Endothelial cell of umbilical vein (primary cell): Measurements from ENCODE around the gene DLGAP1. TPM values are rescaled to one million over a fixed set of nuclear protein-coding genes. Genes with fewer than 3 reads are reported as not detected.
A peak's percentile ranks its signal among the peaks of the same experiment; 100 is the strongest.

ENCODE experiments used
- BruUV-seq: library from RNA; stranded (reverse); fragments of 400-500 nt; replicated peaks from 2 replicates; lab custom pipeline; 2021; lab: Mats Ljungman, UMichigan
- CTCF ChIA-PET: fragments of 300-600, 350-600 bp; sonication (Branson Sonifier 250); formaldehyde crosslinking; loops from one replicate; lab custom pipeline; 2021; ENCODE audit warnings: antibody characterized with exemption, inconsistent platforms; lab: Charles Lee
- POLR2A ChIA-PET: fragments of 300-600, 350-600 bp; sonication (Branson Sonifier 250); formaldehyde crosslinking; loops from one replicate; lab custom pipeline; 2021; ENCODE audit warnings: antibody characterized with exemption, inconsistent platforms; lab: Charles Lee
- DNase-seq: peaks from one replicate; pipeline ENCODE4 v3.0.0-alpha.2; 2011; ENCODE audit warnings: low read depth, low spot score
- FAIRE-seq: peaks from 2 replicates; lab custom pipeline; 2011; peaks lifted over from hg19 to GRCh38; lab: Jason Lieb, UNC
- H2AFZ ChIP-seq: 2 replicates; pipeline ENCODE4 v1.6.0; 2012; ENCODE audit warnings: low read depth, low read length, control low read depth, inconsistent platforms
- H3K27ac ChIP-seq: 2 replicates; pipeline ENCODE4 v1.5.1; 2011; ENCODE audit warnings: low read depth, mild to moderate bottlenecking, control low read depth, low read length, moderate library complexity; ENCODE audit not compliant: insufficient read depth
- H3K27me3 ChIP-seq, 2 experiments: 2 replicates each; pipeline versions ENCODE4 v1.6.0 to v1.6.1; 2011; ENCODE audit warnings: low read length in 2 of 2, mixed read lengths in 1 of 2; ENCODE audit not compliant: control insufficient read depth in 2 of 2, insufficient read depth in 2 of 2
- H3K36me3 ChIP-seq, 2 experiments: 2 replicates in 1 of 2; 3 replicates in 1 of 2; pipeline ENCODE4 v1.5.1; 2011; ENCODE audit warnings: low read length in 2 of 2, mild to moderate bottlenecking in 1 of 2, moderate library complexity in 1 of 2; ENCODE audit not compliant: control insufficient read depth in 2 of 2, insufficient read depth in 2 of 2; ENCODE audit errors: extremely low read depth in 1 of 2
- H3K4me1 ChIP-seq: 3 replicates; pipeline ENCODE4 v1.5.1; 2011; ENCODE audit warnings: mild to moderate bottlenecking, low read length; ENCODE audit not compliant: control insufficient read depth, insufficient read depth; ENCODE audit errors: extremely low read depth
- H3K4me2 ChIP-seq: 2 replicates; pipeline ENCODE4 v1.6.1; 2011; ENCODE audit warnings: low read length, control low read depth, mixed read lengths; ENCODE audit not compliant: insufficient read depth
- H3K4me3 ChIP-seq, 3 experiments: fragments of 200-600 bp in 1 of 3; sonication (generic), shearing (Covaris generic) in 1 of 3; replicated peaks in 1 of 3; 2 replicates each; pipeline ENCODE4 v1.5.1; 2011 to 2016; ENCODE audit warnings: control low read depth in 3 of 3, low read length in 3 of 3, mild to moderate bottlenecking in 2 of 3, inconsistent platforms in 1 of 3, low read depth in 1 of 3, moderate library complexity in 1 of 3; ENCODE audit not compliant: insufficient read depth in 1 of 3
- H3K79me2 ChIP-seq: 2 replicates; pipeline ENCODE4 v1.6.0; 2012; ENCODE audit warnings: low read length, inconsistent platforms; ENCODE audit not compliant: control insufficient read depth, insufficient read depth
- H3K9ac ChIP-seq: replicated peaks from 2 replicates; pipeline ENCODE3; 2011; ENCODE audit warnings: low read length, control low read depth; ENCODE audit not compliant: insufficient read depth; ENCODE audit errors: extremely low read depth
- H3K9me1 ChIP-seq: replicated peaks from 3 replicates; pipeline ENCODE4 v1.6.0; 2011; ENCODE audit warnings: mild to moderate bottlenecking, low read length; ENCODE audit not compliant: control insufficient read depth, insufficient read depth; ENCODE audit errors: extremely low read depth
- H3K9me3 ChIP-seq: replicated peaks from 2 replicates; pipeline ENCODE4 v1.5.1; 2012; ENCODE audit warnings: low read length, inconsistent platforms; ENCODE audit not compliant: control insufficient read depth, insufficient read depth
- H4K20me1 ChIP-seq: replicated peaks from 2 replicates; pipeline ENCODE3; 2011; ENCODE audit warnings: mild to moderate bottlenecking, low read length; ENCODE audit not compliant: control insufficient read depth, insufficient read depth; ENCODE audit errors: extremely low read depth
- EZH2 ChIP-seq: IDR thresholded peaks from 2 replicates; pipeline ENCODE4 v1.6.1; 2012; ENCODE audit warnings: borderline replicate concordance, low read depth, mild to moderate bottlenecking, moderate library complexity, low read length, inconsistent platforms; ENCODE audit not compliant: severe bottlenecking
- FOS ChIP-seq: IDR thresholded peaks from 2 replicates; pipeline ENCODE4 v1.6.1; 2011; ENCODE audit warnings: mild to moderate bottlenecking, low read length, moderate library complexity, borderline replicate concordance; ENCODE audit not compliant: insufficient read depth
- GATA2 ChIP-seq: IDR thresholded peaks from 2 replicates; pipeline ENCODE4 v1.7.0; 2011; ENCODE audit warnings: low read depth, mild to moderate bottlenecking, moderate library complexity, mixed read lengths, low read length; ENCODE audit not compliant: insufficient read length, insufficient read depth
- JUN ChIP-seq: IDR thresholded peaks from 2 replicates; pipeline ENCODE4 v1.6.1; 2011; ENCODE audit warnings: borderline replicate concordance, low read depth; ENCODE audit not compliant: insufficient read length, insufficient read depth
- MYC ChIP-seq: IDR thresholded peaks from one replicate; pipeline ENCODE4 v1.6.1; 2011; ENCODE audit warnings: mild to moderate bottlenecking, low read depth, low read length
- POLR2A ChIP-seq: IDR thresholded peaks from 2 replicates; pipeline ENCODE4 v1.6.1; 2012; ENCODE audit warnings: low read depth, mild to moderate bottlenecking, control low read depth, low read length
- POLR2AphosphoS5 ChIP-seq: IDR thresholded peaks from 2 replicates; pipeline ENCODE4 v1.6.1; 2012; ENCODE audit warnings: low read depth, mild to moderate bottlenecking, control low read depth, low read length, moderate library complexity; ENCODE audit not compliant: insufficient read depth
- dilution Hi-C: fragments of 300-500 bp; cut with MboI; formaldehyde crosslinking; loops from one replicate; pipeline ENCODE4 v1.15.0; 2019; ENCODE audit warnings: low sequenced_read_pairs; ENCODE audit not compliant: extremely low pct_ligation_motif_present
- intact Hi-C: fragments of 100-400 bp; cut with micrococcal nuclease; formaldehyde crosslinking; loops from one replicate; pipeline ENCODE4 v1.10.0; 2022
- polyA plus RNA-seq, 4 experiments: library from polyadenylated mRNA; depleted of rRNA in 3 of 4; stranded (reverse) in 3 of 4; unstranded in 1 of 4; fragments of >200 nt; gene quantifications; 2 replicates each; pipeline versions ENCODE4 v1.2.1 to v1.2.3, GENCODE V29; 2011 to 2012; ENCODE audit warnings: missing spikeins in 1 of 4
- total RNA-seq: library from RNA; stranded (reverse); gene quantifications from 2 replicates; pipeline ENCODE4 v1.2.3, GENCODE V29; 2021
- TF ChIP-seq, protein P1 (sequence below): IDR thresholded peaks from 2 replicates; pipeline ENCODE4 v1.6.1; 2011; ENCODE audit not compliant: insufficient read depth, insufficient read length
- TF ChIP-seq, protein P2 (sequence below), 2 donors: IDR thresholded peaks; 1 replicate in 1 of 2; 2 replicates in 1 of 2; pipeline ENCODE4 v1.5.1; 2011; ENCODE audit warnings: low read length in 2 of 2, mild to moderate bottlenecking in 2 of 2, moderate library complexity in 2 of 2, control low read depth in 1 of 2, inconsistent platforms in 1 of 2, low read depth in 1 of 2; ENCODE audit not compliant: insufficient read depth in 1 of 2; ENCODE audit errors: extremely low read depth in 1 of 2

DLGAP1 gene
- total and polyA plus RNA-seq, 2 donors (not counting 3 experiments of a cell fraction or from before 2014, with no cell fraction given) = 0.04 TPM; not detected in 1

- H3K36me3 ChIP-seq = no peaks in the 10 kb centered on the region
- H3K9ac ChIP-seq = no peak overlapping the region
- ChIA-PET POLR2A (no interaction called here), CTCF (interaction anchor here (1.7 to 7.2 kb wide), 2 partner anchors 17 to 94 kb away, joined by 6 to 84 read pairs; no protein-coding TSS in a partner anchor)
- no peak overlapping the region for H2AFZ ChIP-seq
- no peaks in the 10 kb centered on the region for H3K27me3 ChIP-seq
- H3K79me2 ChIP-seq = no peaks in the 10 kb centered on the region
- dilution Hi-C loops = no loop called here
- no peaks in the 10 kb centered on the region for H4K20me1 ChIP-seq
- H3K9me1 ChIP-seq = no peaks in the 10 kb centered on the region
- H3K4me3 ChIP-seq = no peak overlapping the region
- H3K4me2 ChIP-seq = no peak overlapping the region
- no peak for TF ChIP-seq POLR2AphosphoS5
- no peak for TF ChIP-seq POLR2A
- TF ChIP-seq GATA2 = no peak
- DNase-seq (no peak), FAIRE-seq (no peak)
- H3K4me1 ChIP-seq = peaks cover 34% of the 10 kb centered on the region
- no peak overlapping the region for H3K27ac ChIP-seq
- no TSS peak for BruUV-seq
- H3K9me3 ChIP-seq = no peaks in the 10 kb centered on the region
- intact Hi-C loops = no loop called here
Observed at GRCh38 chr18:3775996-3776395, 679.1 kb downstream of the DLGAP1 start.

- Histone ChIP-seq H2AFZ (no peak overlapping the region), H3K79me2 (no peaks in the 10 kb centered on the region), H3K4me3 (no peak overlapping the region), H3K9me1 (no peaks in the 10 kb centered on the region), H3K4me1 (peaks cover 40% of the 10 kb centered on the region), H3K4me2 (peak overlapping the region; percentile 65), H3K9ac (peak overlapping the region; percentile 27), H4K20me1 (no peaks in the 10 kb centered on the region), H3K9me3 (no peaks in the 10 kb centered on the region), H3K27me3 (no peaks in the 10 kb centered on the region), H3K36me3 (no peaks in the 10 kb centered on the region), H3K27ac (peak overlapping the region; percentile 77)
- peak; percentile 78 for FAIRE-seq
- no TSS peak for BruUV-seq
- intact Hi-C loops (no loop called here), dilution Hi-C loops (no loop called here)
- TF ChIP-seq, protein P1, sequence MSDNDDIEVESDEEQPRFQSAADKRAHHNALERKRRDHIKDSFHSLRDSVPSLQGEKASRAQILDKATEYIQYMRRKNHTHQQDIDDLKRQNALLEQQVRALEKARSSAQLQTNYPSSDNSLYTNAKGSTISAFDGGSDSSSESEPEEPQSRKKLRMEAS = no peak
- TF ChIP-seq POLR2AphosphoS5 (no peak), POLR2A (no peak), JUN (no peak), MYC (no peak), FOS (no peak), EZH2 (no peak), GATA2 (no peak)
- TF ChIP-seq, protein P2, sequence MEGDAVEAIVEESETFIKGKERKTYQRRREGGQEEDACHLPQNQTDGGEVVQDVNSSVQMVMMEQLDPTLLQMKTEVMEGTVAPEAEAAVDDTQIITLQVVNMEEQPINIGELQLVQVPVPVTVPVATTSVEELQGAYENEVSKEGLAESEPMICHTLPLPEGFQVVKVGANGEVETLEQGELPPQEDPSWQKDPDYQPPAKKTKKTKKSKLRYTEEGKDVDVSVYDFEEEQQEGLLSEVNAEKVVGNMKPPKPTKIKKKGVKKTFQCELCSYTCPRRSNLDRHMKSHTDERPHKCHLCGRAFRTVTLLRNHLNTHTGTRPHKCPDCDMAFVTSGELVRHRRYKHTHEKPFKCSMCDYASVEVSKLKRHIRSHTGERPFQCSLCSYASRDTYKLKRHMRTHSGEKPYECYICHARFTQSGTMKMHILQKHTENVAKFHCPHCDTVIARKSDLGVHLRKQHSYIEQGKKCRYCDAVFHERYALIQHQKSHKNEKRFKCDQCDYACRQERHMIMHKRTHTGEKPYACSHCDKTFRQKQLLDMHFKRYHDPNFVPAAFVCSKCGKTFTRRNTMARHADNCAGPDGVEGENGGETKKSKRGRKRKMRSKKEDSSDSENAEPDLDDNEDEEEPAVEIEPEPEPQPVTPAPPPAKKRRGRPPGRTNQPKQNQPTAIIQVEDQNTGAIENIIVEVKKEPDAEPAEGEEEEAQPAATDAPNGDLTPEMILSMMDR (IDR thresholded peaks at IDR 0.05; ENCODE audit: extremely low read depth in 1 of 2, insufficient read depth in 1 of 2, low read depth in 1 of 2, low read length in 2 of 2) = no peak
- POLR2A ChIA-PET = no interaction called here
- CTCF ChIA-PET = interaction anchor here (0.7 to 7.3 kb wide), 13 partner anchors 13 to 225 kb away, joined by 3 to 256 read pairs (median 8); no protein-coding TSS in a partner anchor
- no peak for DNase-seq
Observed at GRCh38 chr18:3773303-3773702, 681.8 kb downstream of the DLGAP1 start.
